BJ (cell line): ENCODE data around the gene SFTPB. TPM values are rescaled to one million over a fixed set of nuclear protein-coding genes. Genes with fewer than 3 reads are reported as not detected.

ENCODE experiments used
- CTCF ChIA-PET: fragments of 350-600 bp; formaldehyde crosslinking; extraction: SDS; loops from one replicate; lab custom pipeline; 2021; ENCODE audit warnings: antibody characterized with exemption, inconsistent platforms; lab: Yijun Ruan, JAX
- POLR2A ChIA-PET: fragments of 300-600 bp; sonication (Branson Sonifier 250); formaldehyde crosslinking; extraction: SDS; loops from one replicate; lab custom pipeline; 2021; ENCODE audit warnings: antibody characterized with exemption; lab: Charles Lee
- DNase-seq: peaks from one replicate; pipeline ENCODE4 v3.0.0-alpha.2; 2011; ENCODE audit warnings: low read depth
- H3K27me3 ChIP-seq: 2 replicates; pipeline ENCODE4 v1.6.0; 2011; ENCODE audit warnings: low read length; ENCODE audit not compliant: control insufficient read depth, insufficient read depth
- H3K36me3 ChIP-seq: 2 replicates; pipeline ENCODE4 v1.5.1; 2011; ENCODE audit warnings: low read length; ENCODE audit not compliant: control insufficient read depth, insufficient read depth
- H3K4me3 ChIP-seq: 2 replicates; pipeline ENCODE4 v1.5.1; 2011; ENCODE audit warnings: low read depth, mild to moderate bottlenecking, control low read depth, low read length
- CTCF ChIP-seq: IDR thresholded peaks from 2 replicates; pipeline ENCODE4 v1.5.1; 2011; ENCODE audit warnings: low read depth, mild to moderate bottlenecking, control low read depth, inconsistent platforms, low read length, moderate library complexity; ENCODE audit not compliant: insufficient read depth
- polyA plus RNA-seq: library from polyadenylated mRNA; depleted of rRNA; stranded (reverse); fragments of >200 nt; gene quantifications from 2 replicates; pipeline ENCODE4 v1.2.3, GENCODE V29; 2011

The SFTPB gene
- polyA plus RNA-seq, 1 experiment, result not detected

DNA sequence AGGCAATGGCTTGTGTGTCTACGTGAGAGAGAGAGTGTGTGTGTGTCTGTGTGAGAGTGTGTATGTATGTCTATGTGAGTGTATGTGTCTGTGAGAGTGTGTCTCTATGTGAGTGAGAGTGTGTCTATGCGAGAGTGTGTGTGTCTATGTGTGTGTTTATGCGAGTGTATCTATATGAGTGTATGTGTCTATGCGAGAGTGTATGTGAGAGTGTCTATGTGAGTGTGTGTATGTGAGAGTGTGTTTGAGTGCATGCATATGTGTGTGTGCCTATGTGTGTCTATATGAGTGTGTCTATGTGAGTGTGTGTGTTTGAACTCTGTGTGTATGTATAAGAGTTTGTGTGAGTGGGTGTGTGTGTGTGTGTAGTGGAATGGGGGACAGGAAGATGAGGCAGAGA, 16.4 kb upstream of the SFTPB start:
- CTCF ChIA-PET, result interaction anchor here (0.7 to 1.9 kb wide), 3 partner anchors 14 to 130 kb away, joined by 3 to 8 read pairs (median 4); no protein-coding TSS in a partner anchor
- no peak overlapping the region for H3K4me3 ChIP-seq
- TF ChIP-seq CTCF, result no peak
- H3K36me3 ChIP-seq, result no peaks in the 10 kb centered on the region
- H3K27me3 ChIP-seq, result no peaks in the 10 kb centered on the region
- POLR2A ChIA-PET, result no interaction called here
- DNase-seq, result no peak

GRCh38 chr2:85682378-85682777, 14.4 kb upstream of the SFTPB start:
- POLR2A ChIA-PET, result no interaction called here
- Histone ChIP-seq H3K4me3 (no peak overlapping the region), H3K36me3 (no peaks in the 10 kb centered on the region), H3K27me3 (no peaks in the 10 kb centered on the region)
- DNase-seq, result no peak
- CTCF ChIA-PET, result interaction anchor here (0.6 to 1.6 kb wide), 3 partner anchors 10 to 33 kb away, joined by 3 to 5 read pairs (median 4); no protein-coding TSS in a partner anchor
- TF ChIP-seq CTCF, result no peak

GRCh38 chr2:85681776-85682175, 13.8 kb upstream of the SFTPB start:
- Histone ChIP-seq H3K36me3 (no peaks in the 10 kb centered on the region), H3K4me3 (no peak overlapping the region), H3K27me3 (no peaks in the 10 kb centered on the region)
- no peak for DNase-seq
- POLR2A ChIA-PET, result no interaction called here
- CTCF ChIA-PET, result interaction anchor here (0.6 to 2.2 kb wide), 4 partner anchors 10 to 491 kb away, joined by 3 to 6 read pairs (median 4); no protein-coding TSS in a partner anchor
- no peak for TF ChIP-seq CTCF

GRCh38 chr2:85681372-85681763, 13.4 kb upstream of the SFTPB start:
- no peaks in the 10 kb centered on the region for H3K27me3 ChIP-seq
- POLR2A ChIA-PET, result no interaction called here
- no peak overlapping the region for H3K4me3 ChIP-seq
- no peaks in the 10 kb centered on the region for H3K36me3 ChIP-seq
- no peak for DNase-seq
- CTCF ChIA-PET, result interaction anchor here (0.6 to 3.9 kb wide), 8 partner anchors 11 to 491 kb away, joined by 3 to 49 read pairs (median 5); no protein-coding TSS in a partner anchor
- TF ChIP-seq CTCF, result no peak

- TF ChIP-seq CTCF, result no peak
- ChIA-PET CTCF (interaction anchor here (0.6 to 3.9 kb wide), 13 partner anchors 10 to 490 kb away, joined by 3 to 49 read pairs (median 6); partner anchors contain the start of gene GNLY), POLR2A (no interaction called here)
- Histone ChIP-seq H3K27me3 (no peaks in the 10 kb centered on the region), H3K36me3 (no peaks in the 10 kb centered on the region), H3K4me3 (no peak overlapping the region)
- DNase-seq, result no peak
These were observed 12.8 kb upstream of the SFTPB start for GRCh38 chr2:85680707-85681371.
